HepG2 (cell line): ENCODE results near the gene TIAM2. TPM values are rescaled to one million over a fixed set of nuclear protein-coding genes. Genes with fewer than 3 reads are reported as not detected.
A peak's percentile ranks its signal among the peaks of the same experiment; 100 is the strongest.

ENCODE experiments used
- ATAC-seq: fragments of 200-7000 bp; cut with Tn5 transposase; 3 replicates; pipeline ENCODE4 v1.9.1; 2020; ENCODE audit warnings: mild to moderate bottlenecking, moderate library complexity
- BruUV-seq: library from RNA; stranded (reverse); fragments of 400-500 nt; replicated peaks from 2 replicates; lab custom pipeline; 2021; lab: Mats Ljungman, UMichigan
- CTCF ChIA-PET: fragments of 300-600 bp; formaldehyde crosslinking; extraction: SDS; loops from one replicate; lab custom pipeline; 2021; ENCODE audit warnings: low total read pairs, inconsistent platforms, low intra/inter-chr PET ratio; lab: Yijun Ruan, JAX
- POLR2A ChIA-PET: fragments of 350-600 bp; sonication (Branson Sonifier 250); formaldehyde crosslinking; loops from one replicate; lab custom pipeline; 2020; ENCODE audit warnings: antibody characterized with exemption, inconsistent platforms; lab: Yijun Ruan, JAX
- DNase-seq: peaks from one replicate; pipeline ENCODE4 v3.0.0-alpha.2; 2015; ENCODE audit warnings: low spot score
- FAIRE-seq: peaks from 3 replicates; lab custom pipeline; 2011; peaks lifted over from hg19 to GRCh38; lab: Jason Lieb, UNC
- H2AFZ ChIP-seq: one replicate; pipeline ENCODE4 v1.6.1; 2011; ENCODE audit warnings: low read length, inconsistent platforms
- H3K27ac ChIP-seq: fragments of 300-600 bp; 3 replicates; pipeline ENCODE4 v1.8.0; 2011; ENCODE audit warnings: mixed run types, mild to moderate bottlenecking, mixed read lengths, low read length, inconsistent platforms; ENCODE audit not compliant: insufficient read depth; ENCODE audit errors: extremely low read length
- H3K27me3 ChIP-seq, 2 experiments: fragments of 200-600 bp in 1 of 2; 2 replicates in 1 of 2; 3 replicates in 1 of 2; pipeline versions ENCODE4 v1.6.0 to v1.8.0; 2011; ENCODE audit warnings: low read length in 2 of 2, mild to moderate bottlenecking in 2 of 2, moderate library complexity in 2 of 2, inconsistent platforms in 1 of 2; ENCODE audit not compliant: insufficient read depth in 2 of 2, control insufficient read depth in 1 of 2
- H3K36me3 ChIP-seq, 2 experiments: fragments of 200-600 bp in 1 of 2; replicated peaks in 1 of 2; 2 replicates in 1 of 2; 3 replicates in 1 of 2; pipeline versions ENCODE4 v1.5.1 to v1.8.0; 2011; ENCODE audit warnings: low read length in 2 of 2, inconsistent platforms in 1 of 2; ENCODE audit not compliant: insufficient read depth in 2 of 2, control insufficient read depth in 1 of 2
- H3K4me1 ChIP-seq: 2 replicates; pipeline ENCODE4 v1.5.1; 2012; ENCODE audit warnings: low read length, inconsistent platforms; ENCODE audit not compliant: insufficient read depth
- H3K4me2 ChIP-seq: 2 replicates; pipeline ENCODE4 v1.6.0; 2011; ENCODE audit warnings: low read depth, low read length, inconsistent platforms
- H3K4me3 ChIP-seq, 3 experiments: fragments of 200-600 bp in 1 of 3; sonication (generic), shearing (Covaris generic) in 1 of 3; replicated peaks in 1 of 3; 2 replicates each; pipeline ENCODE4 v1.5.1; 2011 to 2016; ENCODE audit warnings: low read length in 3 of 3, inconsistent platforms in 2 of 3, low read depth in 2 of 3, mild to moderate bottlenecking in 2 of 3, control low read depth in 1 of 3, mixed read lengths in 1 of 3; ENCODE audit not compliant: insufficient read depth in 1 of 3
- H3K79me2 ChIP-seq: one replicate; pipeline ENCODE4 v1.6.1; 2011; ENCODE audit warnings: low read length, inconsistent platforms; ENCODE audit not compliant: insufficient read depth
- H3K9ac ChIP-seq: 2 replicates; pipeline ENCODE4 v1.6.0; 2011; ENCODE audit warnings: mild to moderate bottlenecking, low read depth, low read length, inconsistent platforms; ENCODE audit not compliant: insufficient read depth
- H3K9me3 ChIP-seq: 2 replicates; pipeline ENCODE4 v1.5.1; 2012; ENCODE audit warnings: mild to moderate bottlenecking, low read length
- H4K20me1 ChIP-seq: 2 replicates; pipeline ENCODE4 v1.6.0; 2011; ENCODE audit warnings: inconsistent platforms, mild to moderate bottlenecking, low read length, moderate library complexity; ENCODE audit not compliant: insufficient read depth
- CEBPB ChIP-seq: IDR thresholded peaks from 2 replicates; pipeline ENCODE4 v1.6.1; 2011; ENCODE audit warnings: low read depth, low read length, improper control_type of control experiment, borderline replicate concordance
- CEBPG ChIP-seq: IDR thresholded peaks from 2 replicates; pipeline ENCODE4 v1.6.1; 2016
- EP300 ChIP-seq, 3 experiments: sonication (generic) in 1 of 3; formaldehyde crosslinking in 1 of 3; IDR thresholded peaks; 2 replicates each; pipeline versions ENCODE4 v1.5.1 to v1.6.1; 2011 to 2020; ENCODE audit warnings: low read depth in 2 of 3, low read length in 2 of 3, borderline replicate concordance in 1 of 3, improper control_type of control experiment in 1 of 3, mild to moderate bottlenecking in 1 of 3, missing genetic modification reagents in 1 of 3, moderate library complexity in 1 of 3
- HIVEP1 ChIP-seq: sonication (generic); formaldehyde crosslinking; IDR thresholded peaks from 2 replicates; pipeline ENCODE4 v1.4.0; 2020; ENCODE audit warnings: mild to moderate bottlenecking, missing genetic modification reagents
- HOXA5 ChIP-seq: sonication (generic); formaldehyde crosslinking; IDR thresholded peaks from 2 replicates; pipeline ENCODE4 v1.4.0; 2020; ENCODE audit warnings: missing genetic modification reagents
- HOXD1 ChIP-seq: sonication (generic); formaldehyde crosslinking; IDR thresholded peaks from 2 replicates; pipeline ENCODE4 v1.5.0; 2020; ENCODE audit warnings: missing genetic modification reagents
- MLLT10 ChIP-seq: sonication (generic); formaldehyde crosslinking; IDR thresholded peaks from 2 replicates; pipeline ENCODE4 v1.4.0; 2020; ENCODE audit warnings: missing genetic modification reagents
- NFIC ChIP-seq: IDR thresholded peaks from 2 replicates; pipeline ENCODE4 v1.6.1; 2012; ENCODE audit warnings: mild to moderate bottlenecking, low read length, inconsistent platforms
- NR2F6 ChIP-seq, 2 experiments: IDR thresholded peaks; 2 replicates each; pipeline ENCODE4 v1.6.1; 2016; ENCODE audit warnings: antibody characterized with exemption in 1 of 2, mild to moderate bottlenecking in 1 of 2
- NRL ChIP-seq: sonication (generic); formaldehyde crosslinking; IDR thresholded peaks from 2 replicates; pipeline ENCODE4 v1.5.0; 2020; ENCODE audit warnings: missing genetic modification reagents, mild to moderate bottlenecking, moderate library complexity, borderline replicate concordance
- SSRP1 ChIP-seq: IDR thresholded peaks from 2 replicates; pipeline ENCODE4 v1.6.1; 2016; ENCODE audit warnings: control low read depth
- TBP ChIP-seq: sonication (generic); formaldehyde crosslinking; IDR thresholded peaks from 2 replicates; pipeline ENCODE4 v1.5.0; 2020; ENCODE audit warnings: missing genetic modification reagents
- ZMYM2 ChIP-seq: sonication (generic); formaldehyde crosslinking; IDR thresholded peaks from 2 replicates; pipeline ENCODE4 v1.8.0; 2022; ENCODE audit warnings: mild to moderate bottlenecking, missing genetic modification reagents
- ZNF598 ChIP-seq: sonication (generic); formaldehyde crosslinking; IDR thresholded peaks from 2 replicates; pipeline ENCODE4 v1.5.1; 2020; ENCODE audit warnings: mild to moderate bottlenecking, missing genetic modification reagents, borderline replicate concordance
- ZNF883 ChIP-seq: sonication (generic); formaldehyde crosslinking; IDR thresholded peaks from 2 replicates; pipeline ENCODE4 v1.5.1; 2020; ENCODE audit warnings: mild to moderate bottlenecking, missing genetic modification reagents; ENCODE audit errors: not compliant biosample characterization
- WGBS: methylation state at CpG from one replicate; pipeline ENCODE4 v1.1.6; 2017; ENCODE audit warnings: low lambda C conversion rate; 5-methylcytosine and 5-hydroxymethylcytosine counted together
- in situ Hi-C: cut with HindIII; loops from 2 replicates; pipeline ENCODE4 v1.10.0; 2017; ENCODE audit warnings: low pct_unique_long_range_greater_than_20kb; ENCODE audit not compliant: extremely low pct_ligation_motif_present
- intact Hi-C: fragments of 100-400 bp; cut with micrococcal nuclease; formaldehyde crosslinking; loops from one replicate; pipeline ENCODE4 v1.10.0; 2022; ENCODE audit not compliant: unreplicated experiment
- polyA plus RNA-seq, 8 experiments: library from polyadenylated mRNA; depleted of rRNA in 3 of 8; stranded (reverse) in 7 of 8; unstranded in 1 of 8; fragments of >200 nt; fragmentation: Illumina TruSeq in 4 of 8; extraction: Trizol in 4 of 8; gene quantifications; 2 replicates each; pipeline versions ENCODE4 v1.2.1 to v1.2.3, GENCODE V29; 2011 to 2016; ENCODE audit warnings: low read depth in 4 of 8, missing spikeins in 1 of 8, mixed read lengths in 1 of 8; ENCODE audit not compliant: insufficient read depth in 1 of 8
- total RNA-seq, 5 experiments: library from RNA; depleted of rRNA; stranded (reverse); fragments of >200 nt; fragmentation: Illumina TruSeq; extraction: Trizol; gene quantifications; 2 replicates each; pipeline ENCODE4 v1.2.3, GENCODE V29; 2016; ENCODE audit warnings: low read depth in 1 of 5

TIAM2 gene
- total and polyA plus RNA-seq, 2 of the 13 experiments (the other 11 are each of a cell fraction or from before 2014, with no cell fraction given), result 4.1 to 4.5 TPM

GRCh38 chr6:155077331-155077730 lies 82.2 kb downstream of the TIAM2 start:
- CTCF ChIA-PET, result no interaction called here
- no peaks in the 10 kb centered on the region for H3K9me3 ChIP-seq
- no peak for FAIRE-seq
- POLR2A ChIA-PET, result interaction anchor here (0.5 kb wide), 1 partner anchor 17 kb away, joined by 3 read pairs; no protein-coding TSS in a partner anchor
- no peak for ATAC-seq
- no peak overlapping the region for H3K27ac ChIP-seq
- no peaks in the 10 kb centered on the region for H3K79me2 ChIP-seq
- in situ Hi-C loops (no loop called here), intact Hi-C loops (no loop called here)
- no peak overlapping the region for H3K4me3 ChIP-seq
- no peaks in the 10 kb centered on the region for H3K27me3 ChIP-seq
- BruUV-seq, result no TSS peak
- H3K36me3 ChIP-seq, result no peaks in the 10 kb centered on the region
- WGBS, result 54% methylated on average over 7 of the region's 7 CpGs
- H3K4me1 ChIP-seq, result peaks cover 12% of the 10 kb centered on the region
- DNase-seq, result no peak
- TF ChIP-seq TBP (CRISPR knock-in tag) (no peak), NFIC (no peak), HIVEP1 (CRISPR knock-in tag) (no peak), MLLT10 (no peak), ZNF598 (CRISPR knock-in tag) (no peak)
- H4K20me1 ChIP-seq, result no peaks in the 10 kb centered on the region
- H3K9ac ChIP-seq, result no peak overlapping the region
- H3K4me2 ChIP-seq, result no peak overlapping the region
- H2AFZ ChIP-seq, result no peak overlapping the region

DNA sequence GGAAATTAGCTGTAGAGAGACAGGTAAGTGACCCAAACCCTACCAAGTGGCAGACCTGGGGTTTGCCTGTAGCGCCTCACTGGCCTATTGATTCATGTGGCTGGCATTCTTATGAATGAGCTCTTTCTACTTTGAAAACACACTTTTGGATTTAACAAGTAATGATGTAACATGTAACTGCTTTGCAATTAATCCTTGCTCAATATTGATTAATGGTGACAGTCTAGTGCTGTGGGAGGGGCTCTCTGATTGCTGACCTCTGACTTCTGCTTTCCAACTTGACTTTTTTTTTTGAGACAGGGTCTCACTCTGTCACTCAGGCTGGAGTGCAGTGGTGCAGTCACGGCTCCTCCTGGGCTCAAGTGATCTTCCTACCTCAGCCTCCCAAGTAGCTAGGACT lies 82.7 kb downstream of the TIAM2 start:
- H3K4me2 ChIP-seq, result no peak overlapping the region
- peaks cover 12% of the 10 kb centered on the region for H3K4me1 ChIP-seq
- no peak overlapping the region for H3K27ac ChIP-seq
- in situ Hi-C loops (no loop called here), intact Hi-C loops (no loop called here)
- ChIA-PET CTCF (no interaction called here), POLR2A (no interaction called here)
- no peaks in the 10 kb centered on the region for H4K20me1 ChIP-seq
- no peak overlapping the region for H3K9ac ChIP-seq
- H3K4me3 ChIP-seq, result no peak overlapping the region
- no TSS peak for BruUV-seq
- peak; percentile 40 for DNase-seq
- H3K36me3 ChIP-seq, result no peaks in the 10 kb centered on the region
- peak; percentile 67 for ATAC-seq
- no peaks in the 10 kb centered on the region for H3K9me3 ChIP-seq
- no peak overlapping the region for H2AFZ ChIP-seq
- peak; percentile 32 for FAIRE-seq
- peak; percentile 69; the same call in 1 of the 2 replicates for TF ChIP-seq HOXD1 (CRISPR knock-in tag)
- TF ChIP-seq SSRP1 (CRISPR knock-in tag), result no peak
- TF ChIP-seq NRL (CRISPR knock-in tag), result no peak
- TF ChIP-seq CEBPB, result peak; percentile 55; the same call in 1 of the 2 replicates
- TF ChIP-seq ZNF883, result no peak
- TF ChIP-seq CEBPG (CRISPR knock-in tag), result 0 out of 2 replicates have a peak, but pooled peaks have one; percentile 18
- TF ChIP-seq ZMYM2, result no peak
- TF ChIP-seq EP300 (IDR thresholded peaks at IDR 0.05; ENCODE audit: low read depth in 2 of 2, low read length in 2 of 2), result peak in 1 of 2 experiments; percentile 10; a peak in 1 of 4 replicates
- TF ChIP-seq EP300 (CRISPR knock-in tag; IDR thresholded peaks at IDR 0.05; ENCODE audit: borderline replicate concordance), result no peak
- TF ChIP-seq HOXA5, result 0 out of 2 replicates have a peak, but pooled peaks have one; percentile 42
- TF ChIP-seq NR2F6 (IDR thresholded peaks at IDR 0.05), result peak; percentile 53
- TF ChIP-seq NR2F6 (CRISPR knock-in tag; IDR thresholded peaks at IDR 0.05), result no peak
- WGBS, result 20% methylated on average over 2 of the region's 2 CpGs
- no peaks in the 10 kb centered on the region for H3K79me2 ChIP-seq
- no peaks in the 10 kb centered on the region for H3K27me3 ChIP-seq
